ENCODE data around the gene RIMOC1. TPM values are rescaled to one million over a fixed set of nuclear protein-coding genes. Genes with fewer than 3 reads are reported as not detected.

Gene RIMOC1
- total RNA-seq, 1 experiment from 2014 or later, result 43.4 TPM

GRCh38 chr5:41876678-41877077, 27.5 kb upstream of the RIMOC1 start:
- Histone ChIP-seq H3K27ac (ENCODE audit: low read depth, low read length, poor library complexity, severe bottlenecking) (no peak overlapping the region), H3K27me3 (replicated peaks; ENCODE audit: insufficient read depth, low read depth, low read length, poor library complexity) (no peaks in the 10 kb centered on the region), H3K4me1 (ENCODE audit: insufficient read depth, low read length, poor library complexity, severe bottlenecking) (no peaks in the 10 kb centered on the region), H3K9me3 (ENCODE audit: low read depth, low read length, poor library complexity, severe bottlenecking) (no peaks in the 10 kb centered on the region), H3K4me3 (ENCODE audit: low read depth, low read length, poor library complexity, severe bottlenecking) (no peak overlapping the region), H3K36me3 (ENCODE audit: insufficient read depth, low read length, poor library complexity, severe bottlenecking) (no peaks in the 10 kb centered on the region)
- POLR2A ChIA-PET (ENCODE audit: low non-redundant PET), result no interaction called here
- no peak for DNase-seq (ENCODE audit: low spot score)
- intact Hi-C loops (cut with micrococcal nuclease; ENCODE audit: unreplicated experiment), result no loop called here
- no peak for TF ChIP-seq EZH2 (IDR thresholded peaks at IDR 0.05; ENCODE audit: borderline replicate concordance, low read depth, low read length, poor library complexity, severe bottlenecking)
- no TSS peak for BruUV-seq (replicated peaks)
- CTCF ChIA-PET, result no interaction called here

- no peak for DNase-seq (ENCODE audit: low spot score)
- H3K4me3 ChIP-seq (ENCODE audit: low read depth, low read length, poor library complexity, severe bottlenecking), result no peak overlapping the region
- no peaks in the 10 kb centered on the region for H3K9me3 ChIP-seq (ENCODE audit: low read depth, low read length, poor library complexity, severe bottlenecking)
- no peaks in the 10 kb centered on the region for H3K27me3 ChIP-seq (replicated peaks; ENCODE audit: insufficient read depth, low read depth, low read length, poor library complexity)
- ChIA-PET CTCF (no interaction called here), POLR2A (ENCODE audit: low non-redundant PET) (no interaction called here)
- BruUV-seq (replicated peaks), result no TSS peak
- H3K27ac ChIP-seq (ENCODE audit: low read depth, low read length, poor library complexity, severe bottlenecking), result no peak overlapping the region
- H3K36me3 ChIP-seq (ENCODE audit: insufficient read depth, low read length, poor library complexity, severe bottlenecking), result no peaks in the 10 kb centered on the region
- intact Hi-C loops (cut with micrococcal nuclease; ENCODE audit: unreplicated experiment), result no loop called here
- TF ChIP-seq, protein P1, sequence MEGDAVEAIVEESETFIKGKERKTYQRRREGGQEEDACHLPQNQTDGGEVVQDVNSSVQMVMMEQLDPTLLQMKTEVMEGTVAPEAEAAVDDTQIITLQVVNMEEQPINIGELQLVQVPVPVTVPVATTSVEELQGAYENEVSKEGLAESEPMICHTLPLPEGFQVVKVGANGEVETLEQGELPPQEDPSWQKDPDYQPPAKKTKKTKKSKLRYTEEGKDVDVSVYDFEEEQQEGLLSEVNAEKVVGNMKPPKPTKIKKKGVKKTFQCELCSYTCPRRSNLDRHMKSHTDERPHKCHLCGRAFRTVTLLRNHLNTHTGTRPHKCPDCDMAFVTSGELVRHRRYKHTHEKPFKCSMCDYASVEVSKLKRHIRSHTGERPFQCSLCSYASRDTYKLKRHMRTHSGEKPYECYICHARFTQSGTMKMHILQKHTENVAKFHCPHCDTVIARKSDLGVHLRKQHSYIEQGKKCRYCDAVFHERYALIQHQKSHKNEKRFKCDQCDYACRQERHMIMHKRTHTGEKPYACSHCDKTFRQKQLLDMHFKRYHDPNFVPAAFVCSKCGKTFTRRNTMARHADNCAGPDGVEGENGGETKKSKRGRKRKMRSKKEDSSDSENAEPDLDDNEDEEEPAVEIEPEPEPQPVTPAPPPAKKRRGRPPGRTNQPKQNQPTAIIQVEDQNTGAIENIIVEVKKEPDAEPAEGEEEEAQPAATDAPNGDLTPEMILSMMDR (conservative IDR thresholded peaks at IDR 0.05; ENCODE audit: low read depth, low read length), result no peak
- TF ChIP-seq EZH2 (IDR thresholded peaks at IDR 0.05; ENCODE audit: borderline replicate concordance, low read depth, low read length, poor library complexity, severe bottlenecking), result no peak
- H3K4me1 ChIP-seq (ENCODE audit: insufficient read depth, low read length, poor library complexity, severe bottlenecking), result no peaks in the 10 kb centered on the region
Measured at GRCh38 chr5:41877408-41877807, 26.7 kb upstream of the RIMOC1 start.

GRCh38 chr5:41878173-41878572, 26.0 kb upstream of the RIMOC1 start:
- no TSS peak for BruUV-seq (replicated peaks)
- DNase-seq (ENCODE audit: low spot score), result no peak
- Histone ChIP-seq H3K4me3 (ENCODE audit: low read depth, low read length, poor library complexity, severe bottlenecking) (no peak overlapping the region), H3K27ac (ENCODE audit: low read depth, low read length, poor library complexity, severe bottlenecking) (no peak overlapping the region), H3K4me1 (ENCODE audit: insufficient read depth, low read length, poor library complexity, severe bottlenecking) (no peaks in the 10 kb centered on the region), H3K9me3 (ENCODE audit: low read depth, low read length, poor library complexity, severe bottlenecking) (no peaks in the 10 kb centered on the region), H3K36me3 (ENCODE audit: insufficient read depth, low read length, poor library complexity, severe bottlenecking) (no peaks in the 10 kb centered on the region), H3K27me3 (replicated peaks; ENCODE audit: insufficient read depth, low read depth, low read length, poor library complexity) (no peaks in the 10 kb centered on the region)
- CTCF ChIA-PET, result no interaction called here
- POLR2A ChIA-PET (ENCODE audit: low non-redundant PET), result no interaction called here
- no peak for TF ChIP-seq EZH2 (IDR thresholded peaks at IDR 0.05; ENCODE audit: borderline replicate concordance, low read depth, low read length, poor library complexity, severe bottlenecking)
- TF ChIP-seq, protein P1 (conservative IDR thresholded peaks at IDR 0.05; ENCODE audit: low read depth, low read length), result no peak
- intact Hi-C loops (cut with micrococcal nuclease; ENCODE audit: unreplicated experiment), result no loop called here

GRCh38 chr5:41878643-41879478, 25.3 kb upstream of the RIMOC1 start:
- CTCF ChIA-PET, result no interaction called here
- TF ChIP-seq, protein P1 (conservative IDR thresholded peaks at IDR 0.05; ENCODE audit: low read depth, low read length), result no peak
- TF ChIP-seq EZH2 (IDR thresholded peaks at IDR 0.05; ENCODE audit: borderline replicate concordance, low read depth, low read length, poor library complexity, severe bottlenecking), result no peak
- no TSS peak for BruUV-seq (replicated peaks)
- Histone ChIP-seq H3K27ac (ENCODE audit: low read depth, low read length, poor library complexity, severe bottlenecking) (no peak overlapping the region), H3K4me1 (ENCODE audit: insufficient read depth, low read length, poor library complexity, severe bottlenecking) (no peaks in the 10 kb centered on the region), H3K36me3 (ENCODE audit: insufficient read depth, low read length, poor library complexity, severe bottlenecking) (no peaks in the 10 kb centered on the region), H3K9me3 (ENCODE audit: low read depth, low read length, poor library complexity, severe bottlenecking) (no peaks in the 10 kb centered on the region), H3K27me3 (replicated peaks; ENCODE audit: insufficient read depth, low read depth, low read length, poor library complexity) (no peaks in the 10 kb centered on the region), H3K4me3 (ENCODE audit: low read depth, low read length, poor library complexity, severe bottlenecking) (no peak overlapping the region)
- intact Hi-C loops (cut with micrococcal nuclease; ENCODE audit: unreplicated experiment), result no loop called here
- DNase-seq (ENCODE audit: low spot score), result no peak
- POLR2A ChIA-PET (ENCODE audit: low non-redundant PET), result no interaction called here

All from A673 (cell line).